HEK293 (cell line): ENCODE data around the gene TICAM1.

Experiments
- BCL11A ChIP-seq: fragments of 450-650 bp; formaldehyde crosslinking; IDR thresholded peaks from 2 replicates; pipeline ENCODE4 v1.5.1; 2016; ENCODE audit warnings: low read depth, missing biosample characterization, missing genetic modification characterization
- BCL11B ChIP-seq: fragments of 450-650 bp; formaldehyde crosslinking; IDR thresholded peaks from 2 replicates; pipeline ENCODE4 v1.5.1; 2016; ENCODE audit warnings: low read depth, missing biosample characterization, missing genetic modification characterization
- GLIS1 ChIP-seq: fragments of 450-650 bp; formaldehyde crosslinking; IDR thresholded peaks from 2 replicates; pipeline ENCODE4 v1.5.1; 2016; ENCODE audit warnings: missing biosample characterization, missing genetic modification characterization
- GLIS2 ChIP-seq: fragments of 450-650 bp; formaldehyde crosslinking; IDR thresholded peaks from 2 replicates; pipeline ENCODE4 v1.5.1; 2016; ENCODE audit warnings: missing biosample characterization, missing genetic modification characterization
- HIC1 ChIP-seq: fragments of 450-650 bp; formaldehyde crosslinking; IDR thresholded peaks from 2 replicates; pipeline ENCODE4 v1.5.1; 2016; ENCODE audit warnings: missing biosample characterization, missing genetic modification characterization
- KLF7 ChIP-seq: fragments of 450-650 bp; formaldehyde crosslinking; IDR thresholded peaks from 2 replicates; pipeline ENCODE4 v1.5.1; 2016; ENCODE audit warnings: missing biosample characterization, missing genetic modification characterization, borderline replicate concordance
- TRIM28 ChIP-seq: IDR thresholded peaks from 2 replicates; pipeline ENCODE4 v1.6.1; 2011; ENCODE audit warnings: low read length, control low read depth, borderline replicate concordance
- ZNF2 ChIP-seq: fragments of 450-650 bp; formaldehyde crosslinking; IDR thresholded peaks from 2 replicates; pipeline ENCODE4 v1.5.1; 2016; ENCODE audit warnings: missing biosample characterization, missing genetic modification characterization
- ZNF324 ChIP-seq: fragments of 450-650 bp; formaldehyde crosslinking; IDR thresholded peaks from 2 replicates; pipeline ENCODE4 v1.5.1; 2016; ENCODE audit warnings: missing biosample characterization, missing genetic modification characterization
- ZNF48 ChIP-seq: fragments of 450-650 bp; formaldehyde crosslinking; IDR thresholded peaks from 2 replicates; pipeline ENCODE4 v1.5.1; 2016; ENCODE audit warnings: missing biosample characterization, missing genetic modification characterization
- ZNF561 ChIP-seq: fragments of 450-650 bp; IDR thresholded peaks from 2 replicates; pipeline ENCODE4 v1.5.1; 2018; ENCODE audit warnings: missing biosample characterization, missing genetic modification characterization, borderline replicate concordance
- ZNF600 ChIP-seq: fragments of 450-650 bp; formaldehyde crosslinking; IDR thresholded peaks from 2 replicates; pipeline ENCODE4 v1.5.1; 2016; ENCODE audit warnings: missing biosample characterization, missing genetic modification characterization
- ZNF623 ChIP-seq: fragments of 450-650 bp; formaldehyde crosslinking; IDR thresholded peaks from 2 replicates; pipeline ENCODE4 v1.5.1; 2016; ENCODE audit warnings: missing biosample characterization, missing genetic modification characterization
- ZNF624 ChIP-seq: fragments of 450-650 bp; formaldehyde crosslinking; IDR thresholded peaks from 2 replicates; pipeline ENCODE4 v1.5.1; 2017; ENCODE audit warnings: missing biosample characterization, missing genetic modification characterization
- ZNF777 ChIP-seq: fragments of 450-650 bp; formaldehyde crosslinking; IDR thresholded peaks from 2 replicates; pipeline ENCODE4 v1.5.1; 2017; ENCODE audit warnings: missing biosample characterization, missing genetic modification characterization, borderline replicate concordance
- ZSCAN5A ChIP-seq: fragments of 450-650 bp; formaldehyde crosslinking; IDR thresholded peaks from 2 replicates; pipeline ENCODE4 v1.5.1; 2016; ENCODE audit warnings: missing biosample characterization, missing genetic modification characterization
- TF ChIP-seq, protein P1 (sequence below): fragments of 450-650 bp; formaldehyde crosslinking; optimal IDR thresholded peaks from 2 replicates; pipeline ENCODE3; 2016; ENCODE audit warnings: missing biosample characterization, mild to moderate bottlenecking, missing genetic modification characterization
- TF ChIP-seq, protein P2 (sequence below): fragments of 450-650 bp; formaldehyde crosslinking; IDR thresholded peaks from 2 replicates; pipeline ENCODE4 v1.5.1; 2016; ENCODE audit warnings: missing biosample characterization, missing genetic modification characterization, borderline replicate concordance
- TF ChIP-seq, protein P3 (sequence below): fragments of 450-650 bp; formaldehyde crosslinking; IDR thresholded peaks from 2 replicates; pipeline ENCODE4 v1.5.1; 2016; ENCODE audit warnings: missing biosample characterization, missing genetic modification characterization
- TF ChIP-seq, protein P4 (sequence below): fragments of 450-650 bp; formaldehyde crosslinking; IDR thresholded peaks from 2 replicates; pipeline ENCODE4 v1.5.1; 2016; ENCODE audit warnings: missing biosample characterization, missing genetic modification characterization
- TF ChIP-seq, protein P5 (sequence below): fragments of 450-650 bp; formaldehyde crosslinking; IDR thresholded peaks from 2 replicates; pipeline ENCODE4 v1.5.1; 2016; ENCODE audit warnings: missing biosample characterization, missing genetic modification characterization
- TF ChIP-seq, protein P6 (sequence below): fragments of 450-650 bp; formaldehyde crosslinking; IDR thresholded peaks from 2 replicates; pipeline ENCODE4 v1.5.1; 2016; ENCODE audit warnings: missing biosample characterization, missing genetic modification characterization
- TF ChIP-seq, protein P7 (sequence below): fragments of 450-650 bp; formaldehyde crosslinking; IDR thresholded peaks from 2 replicates; pipeline ENCODE4 v1.5.1; 2017; ENCODE audit warnings: missing biosample characterization, missing genetic modification characterization

Gene TICAM1

DNA sequence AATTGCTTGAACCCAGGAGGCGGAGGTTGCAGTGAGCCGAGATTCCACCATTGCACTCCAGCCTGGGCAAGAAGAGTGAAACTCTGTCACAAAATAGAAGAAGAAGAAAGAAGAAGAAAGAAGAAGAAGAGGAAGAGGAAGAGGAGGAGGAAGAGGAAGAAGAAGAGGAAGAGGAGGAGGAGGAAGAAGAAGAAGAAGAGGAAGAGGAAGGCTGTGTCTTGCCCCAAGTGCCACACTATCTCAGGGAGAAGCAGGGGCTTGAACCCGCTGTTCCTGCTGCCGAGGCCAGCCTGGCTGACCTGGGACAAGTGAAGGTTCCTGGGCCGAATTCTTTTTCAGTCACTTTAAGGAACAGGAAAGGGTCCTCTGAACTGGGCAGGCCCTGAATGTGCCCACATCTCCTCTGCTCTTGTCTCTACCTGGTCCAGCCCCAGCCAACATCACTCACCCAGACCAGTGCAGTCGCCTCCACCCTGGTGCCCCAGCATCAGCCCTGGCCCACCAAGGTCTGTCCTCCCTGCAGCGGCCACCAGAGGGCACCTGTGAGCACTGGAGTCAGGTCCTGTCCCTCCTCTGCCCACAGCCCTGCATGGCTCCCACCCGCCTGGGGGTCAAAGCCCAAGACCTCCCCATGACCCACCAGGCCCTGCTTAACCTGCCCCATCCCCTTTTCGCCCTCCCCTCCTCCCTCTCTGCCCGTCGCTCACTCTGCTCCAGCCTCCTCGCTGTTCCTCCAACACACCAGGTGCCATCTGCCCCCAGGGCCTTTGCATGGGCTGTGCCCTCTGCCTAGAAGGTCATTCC is 20.0 kb downstream of the TICAM1 start (continued):
- TF ChIP-seq ZNF600 (peak; percentile 86), BCL11B (tag by site-specific recombination) (peak; percentile 79; the same call in 1 of the 2 replicates), ZNF777 (no peak), KLF7 (no peak), GLIS2 (tag by site-specific recombination) (peak; percentile 76), TRIM28 (no peak), ZNF623 (tag by site-specific recombination) (peak; percentile 100), ZNF48 (no peak), ZSCAN5A (tag by site-specific recombination) (peak; percentile 94), HIC1 (tag by site-specific recombination) (peak; percentile 95), BCL11A (tag by site-specific recombination) (peak; percentile 85), ZNF324 (tag by site-specific recombination) (peak; percentile 65; the same call in 1 of the 2 replicates), GLIS1 (peak; percentile 68), ZNF624 (tag by site-specific recombination) (no peak), ZNF561 (tag by site-specific recombination) (0 out of 2 replicates have a peak, but pooled peaks have one; percentile 50), ZNF2 (tag by site-specific recombination) (0 out of 2 replicates have a peak, but pooled peaks have one; percentile 62)
- TF ChIP-seq, protein P1, sequence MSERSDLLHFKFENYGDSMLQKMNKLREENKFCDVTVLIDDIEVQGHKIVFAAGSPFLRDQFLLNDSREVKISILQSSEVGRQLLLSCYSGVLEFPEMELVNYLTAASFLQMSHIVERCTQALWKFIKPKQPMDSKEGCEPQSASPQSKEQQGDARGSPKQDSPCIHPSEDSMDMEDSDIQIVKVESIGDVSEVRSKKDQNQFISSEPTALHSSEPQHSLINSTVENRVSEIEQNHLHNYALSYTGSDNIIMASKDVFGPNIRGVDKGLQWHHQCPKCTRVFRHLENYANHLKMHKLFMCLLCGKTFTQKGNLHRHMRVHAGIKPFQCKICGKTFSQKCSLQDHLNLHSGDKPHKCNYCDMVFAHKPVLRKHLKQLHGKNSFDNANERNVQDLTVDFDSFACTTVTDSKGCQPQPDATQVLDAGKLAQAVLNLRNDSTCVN (tag by site-specific recombination), result peak; percentile 21
- TF ChIP-seq, protein P2, sequence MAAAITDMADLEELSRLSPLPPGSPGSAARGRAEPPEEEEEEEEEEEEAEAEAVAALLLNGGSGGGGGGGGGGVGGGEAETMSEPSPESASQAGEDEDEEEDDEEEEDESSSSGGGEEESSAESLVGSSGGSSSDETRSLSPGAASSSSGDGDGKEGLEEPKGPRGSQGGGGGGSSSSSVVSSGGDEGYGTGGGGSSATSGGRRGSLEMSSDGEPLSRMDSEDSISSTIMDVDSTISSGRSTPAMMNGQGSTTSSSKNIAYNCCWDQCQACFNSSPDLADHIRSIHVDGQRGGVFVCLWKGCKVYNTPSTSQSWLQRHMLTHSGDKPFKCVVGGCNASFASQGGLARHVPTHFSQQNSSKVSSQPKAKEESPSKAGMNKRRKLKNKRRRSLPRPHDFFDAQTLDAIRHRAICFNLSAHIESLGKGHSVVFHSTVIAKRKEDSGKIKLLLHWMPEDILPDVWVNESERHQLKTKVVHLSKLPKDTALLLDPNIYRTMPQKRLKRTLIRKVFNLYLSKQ (tag by site-specific recombination), result no peak
- TF ChIP-seq, protein P3, sequence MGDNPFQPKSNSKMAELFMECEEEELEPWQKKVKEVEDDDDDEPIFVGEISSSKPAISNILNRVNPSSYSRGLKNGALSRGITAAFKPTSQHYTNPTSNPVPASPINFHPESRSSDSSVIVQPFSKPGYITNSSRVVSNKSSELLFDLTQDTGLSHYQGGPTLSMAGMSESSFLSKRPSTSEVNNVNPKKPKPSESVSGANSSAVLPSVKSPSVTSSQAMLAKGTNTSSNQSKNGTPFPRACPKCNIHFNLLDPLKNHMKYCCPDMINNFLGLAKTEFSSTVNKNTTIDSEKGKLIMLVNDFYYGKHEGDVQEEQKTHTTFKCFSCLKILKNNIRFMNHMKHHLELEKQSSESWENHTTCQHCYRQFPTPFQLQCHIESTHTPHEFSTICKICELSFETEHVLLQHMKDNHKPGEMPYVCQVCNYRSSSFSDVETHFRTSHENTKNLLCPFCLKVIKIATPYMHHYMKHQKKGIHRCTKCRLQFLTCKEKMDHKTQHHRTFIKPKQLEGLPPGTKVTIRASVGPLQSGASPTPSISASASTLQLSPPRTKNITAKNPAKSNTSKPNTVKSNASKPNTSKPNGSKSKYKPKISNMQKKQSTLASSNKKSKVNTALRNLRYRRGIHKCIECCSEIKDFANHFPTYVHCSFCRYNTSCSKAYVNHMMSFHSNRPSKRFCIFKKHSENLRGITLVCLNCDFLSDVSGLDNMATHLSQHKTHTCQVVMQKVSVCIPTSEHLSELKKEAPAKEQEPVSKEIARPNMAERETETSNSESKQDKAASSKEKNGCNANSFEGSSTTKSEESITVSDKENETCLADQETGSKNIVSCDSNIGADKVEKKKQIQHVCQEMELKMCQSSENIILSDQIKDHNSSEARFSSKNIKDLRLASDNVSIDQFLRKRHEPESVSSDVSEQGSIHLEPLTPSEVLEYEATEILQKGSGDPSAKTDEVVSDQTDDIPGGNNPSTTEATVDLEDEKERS (tag by site-specific recombination), result peak; percentile 94
- TF ChIP-seq, protein P4, sequence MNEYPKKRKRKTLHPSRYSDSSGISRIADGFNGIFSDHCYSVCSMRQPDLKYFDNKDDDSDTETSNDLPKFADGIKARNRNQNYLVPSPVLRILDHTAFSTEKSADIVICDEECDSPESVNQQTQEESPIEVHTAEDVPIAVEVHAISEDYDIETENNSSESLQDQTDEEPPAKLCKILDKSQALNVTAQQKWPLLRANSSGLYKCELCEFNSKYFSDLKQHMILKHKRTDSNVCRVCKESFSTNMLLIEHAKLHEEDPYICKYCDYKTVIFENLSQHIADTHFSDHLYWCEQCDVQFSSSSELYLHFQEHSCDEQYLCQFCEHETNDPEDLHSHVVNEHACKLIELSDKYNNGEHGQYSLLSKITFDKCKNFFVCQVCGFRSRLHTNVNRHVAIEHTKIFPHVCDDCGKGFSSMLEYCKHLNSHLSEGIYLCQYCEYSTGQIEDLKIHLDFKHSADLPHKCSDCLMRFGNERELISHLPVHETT (tag by site-specific recombination), result peak; percentile 47; the same call in 1 of the 2 replicates
- TF ChIP-seq, protein P5, sequence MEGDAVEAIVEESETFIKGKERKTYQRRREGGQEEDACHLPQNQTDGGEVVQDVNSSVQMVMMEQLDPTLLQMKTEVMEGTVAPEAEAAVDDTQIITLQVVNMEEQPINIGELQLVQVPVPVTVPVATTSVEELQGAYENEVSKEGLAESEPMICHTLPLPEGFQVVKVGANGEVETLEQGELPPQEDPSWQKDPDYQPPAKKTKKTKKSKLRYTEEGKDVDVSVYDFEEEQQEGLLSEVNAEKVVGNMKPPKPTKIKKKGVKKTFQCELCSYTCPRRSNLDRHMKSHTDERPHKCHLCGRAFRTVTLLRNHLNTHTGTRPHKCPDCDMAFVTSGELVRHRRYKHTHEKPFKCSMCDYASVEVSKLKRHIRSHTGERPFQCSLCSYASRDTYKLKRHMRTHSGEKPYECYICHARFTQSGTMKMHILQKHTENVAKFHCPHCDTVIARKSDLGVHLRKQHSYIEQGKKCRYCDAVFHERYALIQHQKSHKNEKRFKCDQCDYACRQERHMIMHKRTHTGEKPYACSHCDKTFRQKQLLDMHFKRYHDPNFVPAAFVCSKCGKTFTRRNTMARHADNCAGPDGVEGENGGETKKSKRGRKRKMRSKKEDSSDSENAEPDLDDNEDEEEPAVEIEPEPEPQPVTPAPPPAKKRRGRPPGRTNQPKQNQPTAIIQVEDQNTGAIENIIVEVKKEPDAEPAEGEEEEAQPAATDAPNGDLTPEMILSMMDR (tag by site-specific recombination), result peak; percentile 90
- TF ChIP-seq, protein P6, sequence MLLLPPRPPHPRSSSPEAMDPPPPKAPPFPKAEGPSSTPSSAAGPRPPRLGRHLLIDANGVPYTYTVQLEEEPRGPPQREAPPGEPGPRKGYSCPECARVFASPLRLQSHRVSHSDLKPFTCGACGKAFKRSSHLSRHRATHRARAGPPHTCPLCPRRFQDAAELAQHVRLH (tag by site-specific recombination), result peak; percentile 80
- TF ChIP-seq, protein P7, sequence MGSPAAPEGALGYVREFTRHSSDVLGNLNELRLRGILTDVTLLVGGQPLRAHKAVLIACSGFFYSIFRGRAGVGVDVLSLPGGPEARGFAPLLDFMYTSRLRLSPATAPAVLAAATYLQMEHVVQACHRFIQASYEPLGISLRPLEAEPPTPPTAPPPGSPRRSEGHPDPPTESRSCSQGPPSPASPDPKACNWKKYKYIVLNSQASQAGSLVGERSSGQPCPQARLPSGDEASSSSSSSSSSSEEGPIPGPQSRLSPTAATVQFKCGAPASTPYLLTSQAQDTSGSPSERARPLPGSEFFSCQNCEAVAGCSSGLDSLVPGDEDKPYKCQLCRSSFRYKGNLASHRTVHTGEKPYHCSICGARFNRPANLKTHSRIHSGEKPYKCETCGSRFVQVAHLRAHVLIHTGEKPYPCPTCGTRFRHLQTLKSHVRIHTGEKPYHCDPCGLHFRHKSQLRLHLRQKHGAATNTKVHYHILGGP (tag by site-specific recombination), result no peak
